GM20431 (cell line): Measurements from ENCODE around the gene LMBR1L.
"Not testable (repeated sequence)": the region's sequence is repeated elsewhere in the genome, so short reads cannot be mapped to it uniquely, and the experiment has no call there.

ENCODE experiments used
- in situ Hi-C: fragments of 300-500 bp; cut with MseI, MboI; formaldehyde crosslinking; loops from one replicate; pipeline ENCODE4 v1.15.0; 2020; ENCODE audit warnings: low sequenced_read_pairs; ENCODE audit not compliant: unreplicated experiment

LMBR1L gene

GRCh38 chr12:49089821-49090773 lies 20.6 kb downstream of the LMBR1L start:
- in situ Hi-C loops = no loop called here

GRCh38 chr12:49088932-49089330 lies 21.7 kb downstream of the LMBR1L start:
- in situ Hi-C loops = no loop called here

- in situ Hi-C loops = no loop called here
These were observed 22.3 kb downstream of the LMBR1L start for GRCh38 chr12:49088150-49088931.

GRCh38 chr12:49086116-49086515 lies 24.5 kb downstream of the LMBR1L start:
- in situ Hi-C loops = no loop called here

GRCh38 chr12:49084438-49084837 lies 26.2 kb downstream of the LMBR1L start:
- in situ Hi-C loops = no loop called here

- in situ Hi-C loops = no loop called here
These were observed 30.9 kb downstream of the LMBR1L start for GRCh38 chr12:49079793-49080192.

- in situ Hi-C loops = no loop called here
These were observed 39.7 kb downstream of the LMBR1L start for GRCh38 chr12:49070971-49071370.

- in situ Hi-C loops = no loop called here
These were observed 40.9 kb downstream of the LMBR1L start, which contains the start of gene RHEBL1 for GRCh38 chr12:49069507-49070346. Gene RHEBL1 (minus strand): TSS chr12:49069979. CDS start chr12:49069785, 194 bp downstream.

- in situ Hi-C loops = no loop called here
These were observed 41.7 kb downstream of the LMBR1L start for GRCh38 chr12:49068879-49069506.

GRCh38 chr12:49066120-49066519 lies 44.5 kb downstream of the LMBR1L start:
- in situ Hi-C loops = no loop called here

GRCh38 chr12:49064767-49065152 lies 45.9 kb downstream of the LMBR1L start:
- in situ Hi-C loops = no loop called here

- in situ Hi-C loops = not testable (repeated sequence)
These were observed 48.7 kb downstream of the LMBR1L start for GRCh38 chr12:49061916-49062315.

GRCh38 chr12:49061157-49061650 lies 49.4 kb downstream of the LMBR1L start:
- in situ Hi-C loops = no loop called here

- in situ Hi-C loops = no loop called here
These were observed 50.1 kb downstream of the LMBR1L start, which contains the start of gene KMT2D for GRCh38 chr12:49060237-49061156. Gene KMT2D (minus strand): TSS chr12:49060794. CDS start chr12:49055324, 5,470 bp downstream.

- in situ Hi-C loops = no loop called here
These were observed 51.1 kb downstream of the LMBR1L start for GRCh38 chr12:49059299-49060171.

GRCh38 chr12:49059045-49059298 lies 51.7 kb downstream of the LMBR1L start:
- in situ Hi-C loops = no loop called here

GRCh38 chr12:49058366-49059044 lies 52.1 kb downstream of the LMBR1L start:
- in situ Hi-C loops = no loop called here
